Skeletal muscle tissue (tissue), 4 donors: ENCODE results near the gene MAOA. TPM values are rescaled to one million over a fixed set of nuclear protein-coding genes. Genes with fewer than 3 reads are reported as not detected.

ENCODE experiments used
- H3K27ac ChIP-seq: one replicate; pipeline ENCODE4 v1.7.0; 2013; ENCODE audit warnings: mild to moderate bottlenecking, low read depth, low read length, inconsistent platforms
- H3K27me3 ChIP-seq, 3 donors: one replicate each; pipeline ENCODE4 v1.7.0; 2013; ENCODE audit warnings: low read length in 3 of 3; ENCODE audit not compliant: control insufficient read depth in 3 of 3, insufficient read depth in 3 of 3
- H3K36me3 ChIP-seq, 3 donors: one replicate each; pipeline ENCODE4 v1.7.0; 2013; ENCODE audit warnings: low read length in 3 of 3; ENCODE audit not compliant: control insufficient read depth in 3 of 3, insufficient read depth in 3 of 3
- H3K4me1 ChIP-seq, 3 donors: one replicate each; pipeline ENCODE4 v1.7.0; 2013; ENCODE audit warnings: low read length in 3 of 3, mild to moderate bottlenecking in 3 of 3; ENCODE audit not compliant: control insufficient read depth in 3 of 3, insufficient read depth in 3 of 3
- H3K4me3 ChIP-seq, 3 donors: one replicate each; pipeline ENCODE4 v1.7.0; 2013; ENCODE audit warnings: low read length in 3 of 3
- H3K9ac ChIP-seq, 3 donors: one replicate each; pipeline ENCODE4 v1.7.0; 2013; ENCODE audit warnings: low read length in 3 of 3, mild to moderate bottlenecking in 3 of 3, moderate library complexity in 2 of 3, low read depth in 1 of 3
- H3K9me3 ChIP-seq, 3 donors: one replicate each; pipeline ENCODE4 v1.7.0; 2013; ENCODE audit warnings: low read length in 3 of 3; ENCODE audit not compliant: control insufficient read depth in 3 of 3
- total RNA-seq: library from RNA; depleted of rRNA; stranded (reverse); fragments of >200 nt; gene quantifications from one replicate; pipeline ENCODE4 v1.2.3, GENCODE V29; 2014
- donor health status: Osteomylitis.

The MAOA gene
- total RNA-seq, 1 donor from 2014 or later: 1.6 TPM

- Histone ChIP-seq H3K9me3 (no peaks in the 10 kb centered on the region), H3K9ac (no peak overlapping the region), H3K4me1 (no peaks in the 10 kb centered on the region), H3K27ac (no peak overlapping the region), H3K4me3 (no peak overlapping the region), H3K27me3 (no peaks in the 10 kb centered on the region), H3K36me3 (no peaks in the 10 kb centered on the region)
Measured at GRCh38 chrX:43682726-43683125, 26.6 kb downstream of the MAOA start.

- no peak overlapping the region for H3K4me3 ChIP-seq
- H3K27ac ChIP-seq: no peak overlapping the region
- no peaks in the 10 kb centered on the region for H3K36me3 ChIP-seq
- H3K27me3 ChIP-seq: no peaks in the 10 kb centered on the region
- H3K9me3 ChIP-seq: no peaks in the 10 kb centered on the region
- no peaks in the 10 kb centered on the region for H3K4me1 ChIP-seq
- H3K9ac ChIP-seq: no peak overlapping the region
Measured at GRCh38 chrX:43685221-43685620, 29.1 kb downstream of the MAOA start.

DNA sequence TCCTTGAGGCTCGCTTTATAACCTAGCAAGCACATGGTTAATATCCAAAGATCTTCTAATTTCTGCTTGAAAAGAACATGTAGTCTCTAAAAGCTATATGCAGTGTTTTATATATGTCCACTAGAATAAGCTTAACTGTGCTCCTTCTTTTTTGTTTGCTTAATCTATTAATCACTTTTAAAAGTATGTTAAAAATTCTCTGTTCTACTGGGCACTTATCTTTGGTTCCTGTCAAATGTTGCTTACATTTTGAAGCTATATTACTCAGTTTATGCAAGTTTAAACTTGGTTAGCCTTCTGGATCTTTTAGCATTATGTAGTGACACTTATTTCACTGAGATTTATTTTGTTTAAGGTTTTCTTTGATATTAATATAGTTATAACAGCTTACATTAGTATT, 32.5 kb downstream of the MAOA start:
- Histone ChIP-seq H3K27me3 (no peaks in the 10 kb centered on the region), H3K9ac (no peak overlapping the region), H3K27ac (no peak overlapping the region), H3K9me3 (no peaks in the 10 kb centered on the region), H3K4me1 (no peaks in the 10 kb centered on the region), H3K36me3 (no peaks in the 10 kb centered on the region), H3K4me3 (no peak overlapping the region)

DNA sequence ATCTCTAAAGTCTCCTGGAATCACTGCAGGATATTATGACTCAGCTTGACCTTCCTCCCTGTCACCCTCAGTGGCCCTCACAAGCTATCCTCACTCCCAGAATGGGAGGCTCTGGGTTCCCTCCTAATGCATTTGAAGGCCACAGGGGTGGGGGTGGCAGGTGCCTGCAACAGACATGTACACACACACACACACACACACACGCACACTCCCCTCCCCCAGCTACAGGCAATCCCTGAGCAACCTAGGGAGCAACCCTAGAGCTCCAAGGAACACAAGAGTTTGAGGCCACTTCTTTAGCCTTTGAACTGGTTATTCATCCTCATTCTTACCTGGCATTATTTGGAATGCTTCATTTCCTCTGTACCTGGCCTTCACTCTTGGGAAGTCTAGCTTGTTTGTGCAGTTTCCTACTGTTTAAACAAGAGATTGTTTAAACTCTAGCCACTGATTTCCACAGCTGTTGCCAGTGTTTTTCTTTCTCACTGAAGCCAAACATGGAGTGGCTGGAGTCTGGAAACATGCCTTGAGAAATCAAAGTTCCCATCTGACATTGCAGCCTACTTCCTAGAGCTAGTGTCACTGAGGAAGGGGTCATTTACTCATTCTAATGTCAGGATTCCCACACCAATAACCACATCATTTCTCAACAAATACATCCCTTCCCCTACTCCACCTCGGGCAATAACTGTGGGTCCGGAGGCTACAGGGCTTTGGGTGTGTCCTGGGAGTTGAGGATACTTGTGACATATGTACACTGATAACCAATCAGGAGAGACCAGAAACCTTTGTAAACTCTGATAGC, 37.7 kb downstream of the MAOA start:
- Histone ChIP-seq H3K27ac (no peak overlapping the region), H3K36me3 (no peaks in the 10 kb centered on the region), H3K4me3 (no peak overlapping the region), H3K27me3 (no peaks in the 10 kb centered on the region), H3K9ac (no peak overlapping the region), H3K9me3 (no peaks in the 10 kb centered on the region), H3K4me1 (peaks cover 0 to 2% (median 0%) of the 10 kb centered on the region in 3 donors)

- H3K36me3 ChIP-seq: no peaks in the 10 kb centered on the region
- peaks cover 0 to 7% (median 5%) of the 10 kb centered on the region in 3 donors for H3K4me1 ChIP-seq
- no peaks in the 10 kb centered on the region for H3K27me3 ChIP-seq
- no peak overlapping the region for H3K4me3 ChIP-seq
- no peak overlapping the region for H3K9ac ChIP-seq
- no peak overlapping the region for H3K27ac ChIP-seq
- no peaks in the 10 kb centered on the region for H3K9me3 ChIP-seq
Measured at GRCh38 chrX:43699475-43699874, 43.4 kb downstream of the MAOA start.

DNA sequence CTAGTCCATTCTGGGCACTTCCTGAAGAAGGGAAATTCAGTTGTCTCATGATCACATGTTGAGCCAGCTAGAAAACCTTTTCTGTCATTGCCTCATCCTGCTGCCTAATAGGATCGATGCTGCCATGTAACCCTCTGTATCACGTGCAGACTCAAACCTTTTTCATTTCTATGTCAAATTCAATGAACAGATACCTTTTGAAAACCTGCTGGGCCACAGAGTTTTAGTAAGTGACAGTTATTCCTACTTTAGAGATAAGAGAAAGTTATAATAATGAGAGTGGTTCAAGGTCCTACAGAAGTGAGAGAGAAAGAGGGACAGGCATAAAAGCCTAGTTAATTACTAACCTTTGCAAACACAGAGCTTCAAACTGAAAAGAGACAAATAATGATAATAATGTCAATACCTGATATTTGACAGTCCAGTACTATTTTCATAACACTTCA, 46.0 kb downstream of the MAOA start:
- H3K4me1 ChIP-seq: peaks cover 0 to 7% (median 5%) of the 10 kb centered on the region in 3 donors
- H3K9me3 ChIP-seq: no peaks in the 10 kb centered on the region
- no peaks in the 10 kb centered on the region for H3K27me3 ChIP-seq
- no peak overlapping the region for H3K9ac ChIP-seq
- H3K4me3 ChIP-seq: no peak overlapping the region
- H3K27ac ChIP-seq: no peak overlapping the region
- no peaks in the 10 kb centered on the region for H3K36me3 ChIP-seq

- Histone ChIP-seq H3K36me3 (no peaks in the 10 kb centered on the region), H3K9ac (no peak overlapping the region), H3K4me3 (no peak overlapping the region), H3K27me3 (no peaks in the 10 kb centered on the region), H3K4me1 (peaks cover 0 to 7% (median 5%) of the 10 kb centered on the region in 3 donors), H3K27ac (no peak overlapping the region), H3K9me3 (no peaks in the 10 kb centered on the region)
Measured at GRCh38 chrX:43702660-43703059, 46.6 kb downstream of the MAOA start.

DNA sequence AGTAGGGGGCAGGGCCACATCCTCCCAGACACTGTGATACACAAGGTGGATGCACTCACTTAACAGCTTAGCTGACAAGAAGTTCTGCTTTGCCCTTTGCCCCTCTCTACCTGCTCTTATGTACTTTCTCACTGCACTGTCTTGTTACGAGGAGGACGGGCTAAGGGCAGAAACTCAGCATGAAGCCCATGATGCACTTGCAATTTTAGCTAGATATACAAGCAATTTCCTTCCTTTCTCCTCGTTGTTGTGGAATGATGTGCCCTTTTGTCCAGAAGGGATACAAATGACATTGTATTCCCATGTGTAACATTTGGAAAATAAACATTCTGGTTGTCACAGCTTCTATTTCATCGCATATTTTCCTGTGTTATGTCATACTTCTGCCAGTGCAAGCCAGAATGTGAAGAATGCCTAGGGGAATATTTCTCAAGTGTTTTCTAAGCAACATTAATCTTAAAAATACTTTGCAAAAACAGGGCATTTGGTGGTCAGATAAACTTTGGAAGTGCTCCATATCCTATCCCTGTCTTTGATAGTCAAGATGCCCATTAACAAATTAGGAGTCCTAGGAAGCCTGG, 47.2 kb downstream of the MAOA start:
- no peak overlapping the region for H3K4me3 ChIP-seq
- no peaks in the 10 kb centered on the region for H3K27me3 ChIP-seq

GRCh38 chrX:43706786-43707370, 50.8 kb downstream of the MAOA start:
- Histone ChIP-seq H3K4me1 (peaks cover 5 to 10% (median 5%) of the 10 kb centered on the region in 3 donors), H3K9ac (no peak overlapping the region), H3K27me3 (no peaks in the 10 kb centered on the region)

More for the DNA sequence above, 47.2 kb downstream of the MAOA start:
- Histone ChIP-seq H3K36me3 (no peaks in the 10 kb centered on the region), H3K27ac (no peak overlapping the region), H3K9ac (no peak overlapping the region), H3K9me3 (no peaks in the 10 kb centered on the region), H3K4me1 (peaks cover 3 to 8% (median 5%) of the 10 kb centered on the region in 3 donors)

More at GRCh38 chrX:43706786-43707370, 50.8 kb downstream of the MAOA start:
- Histone ChIP-seq H3K36me3 (no peaks in the 10 kb centered on the region), H3K27ac (no peak overlapping the region), H3K4me3 (no peak overlapping the region), H3K9me3 (no peaks in the 10 kb centered on the region)
